OCI-LY1 (cell line): ENCODE results near the gene PCSK5.

ENCODE experiments used
- H2AFZ ChIP-seq: fragments of 200-600 bp; sonication (generic), shearing (Covaris generic); 2 replicates; pipeline ENCODE4 v1.6.0; 2014; ENCODE audit warnings: antibody characterized with exemption, mild to moderate bottlenecking, low read length
- H3F3A ChIP-seq: fragments of 200-600 bp; sonication (generic), shearing (Covaris generic); 2 replicates; pipeline ENCODE4 v1.6.0; 2014; ENCODE audit warnings: mild to moderate bottlenecking, antibody characterized with exemption, low read length, moderate library complexity; ENCODE audit not compliant: insufficient read depth
- H3K27ac ChIP-seq: fragments of 200-600 bp; sonication (generic); 2 replicates; pipeline ENCODE4 v1.5.1; 2014; ENCODE audit warnings: low read length, mixed run types, mild to moderate bottlenecking, low read depth; ENCODE audit not compliant: poor library complexity, severe bottlenecking
- H3K27me3 ChIP-seq: fragments of 200-600 bp; sonication (generic); 2 replicates; pipeline ENCODE4 v1.6.0; 2014; ENCODE audit warnings: antibody characterized with exemption, mild to moderate bottlenecking, low read length, moderate library complexity; ENCODE audit not compliant: insufficient read depth
- H3K36me3 ChIP-seq: fragments of 200-600 bp; sonication (generic); 2 replicates; pipeline ENCODE4 v1.6.1; 2014; ENCODE audit warnings: mild to moderate bottlenecking, antibody characterized with exemption, low read length, moderate library complexity, mixed read lengths; ENCODE audit not compliant: insufficient read depth
- H3K4me1 ChIP-seq: fragments of 200-600 bp; sonication (generic); 2 replicates; pipeline ENCODE4 v1.5.1; 2014; ENCODE audit warnings: mild to moderate bottlenecking, low read length, moderate library complexity; ENCODE audit not compliant: insufficient read depth, severe bottlenecking
- H3K4me2 ChIP-seq: fragments of 200-600 bp; sonication (generic), shearing (Covaris generic); 2 replicates; pipeline ENCODE4 v1.6.1; 2014; ENCODE audit warnings: low read length
- H3K4me3 ChIP-seq: fragments of 200-600 bp; sonication (generic); 2 replicates; pipeline ENCODE4 v1.5.1; 2014; ENCODE audit warnings: low read length, low read depth, mild to moderate bottlenecking, mixed read lengths; ENCODE audit not compliant: poor library complexity, severe bottlenecking
- H3K79me2 ChIP-seq: fragments of 200-600 bp; shearing (Covaris generic); 2 replicates; pipeline ENCODE4 v1.6.1; 2016; ENCODE audit warnings: mixed run types, low read length, mixed read lengths; ENCODE audit not compliant: insufficient read depth
- H3K9ac ChIP-seq: fragments of 200-600 bp; sonication (generic), shearing (Covaris generic); 2 replicates; pipeline ENCODE4 v1.6.1; 2014; ENCODE audit warnings: mild to moderate bottlenecking, low read length, mixed read lengths
- H3K9me2 ChIP-seq: fragments of 200-600 bp; sonication (generic), shearing (Covaris generic); 2 replicates; pipeline ENCODE4 v1.6.1; 2014; ENCODE audit warnings: low read depth, mild to moderate bottlenecking, low read length, mixed read lengths
- H3K9me3 ChIP-seq: fragments of 200-600 bp; shearing (Covaris generic); 2 replicates; pipeline ENCODE4 v1.6.1; 2014; ENCODE audit warnings: low read length, mixed read lengths
- H4K20me1 ChIP-seq: fragments of 200-600 bp; sonication (generic), shearing (Covaris generic); 2 replicates; pipeline ENCODE4 v1.6.0; 2016; ENCODE audit warnings: mild to moderate bottlenecking, low read length; ENCODE audit not compliant: insufficient read depth
- EZH2 ChIP-seq: fragments of 200-600 bp; sonication (generic), shearing (Covaris generic); IDR thresholded peaks from 2 replicates; pipeline ENCODE4 v1.8.0; 2017; ENCODE audit warnings: borderline replicate concordance, mixed run types, mild to moderate bottlenecking, antibody characterized with exemption, low read length, moderate library complexity, mixed read lengths
- TF ChIP-seq, protein P1 (sequence below): fragments of 200-600 bp; sonication (generic), shearing (Covaris generic); IDR thresholded peaks from 2 replicates; pipeline ENCODE4 v1.5.1; 2017; ENCODE audit warnings: mild to moderate bottlenecking, antibody characterized with exemption, low read length, moderate library complexity, mixed read lengths

Gene PCSK5

GRCh38 chr9:75876999-75877640, 13.4 kb upstream of the PCSK5 start:
- Histone ChIP-seq H3K4me2 (no peak overlapping the region), H3K27me3 (no peaks in the 10 kb centered on the region), H3F3A (no peaks in the 10 kb centered on the region), H3K9me2 (no peaks in the 10 kb centered on the region), H3K27ac (no peak overlapping the region), H3K4me1 (no peaks in the 10 kb centered on the region), H3K4me3 (no peak overlapping the region), H2AFZ (no peak overlapping the region), H3K79me2 (no peaks in the 10 kb centered on the region), H4K20me1 (no peaks in the 10 kb centered on the region), H3K36me3 (no peaks in the 10 kb centered on the region), H3K9ac (no peak overlapping the region), H3K9me3 (no peaks in the 10 kb centered on the region)
- TF ChIP-seq, protein P1, sequence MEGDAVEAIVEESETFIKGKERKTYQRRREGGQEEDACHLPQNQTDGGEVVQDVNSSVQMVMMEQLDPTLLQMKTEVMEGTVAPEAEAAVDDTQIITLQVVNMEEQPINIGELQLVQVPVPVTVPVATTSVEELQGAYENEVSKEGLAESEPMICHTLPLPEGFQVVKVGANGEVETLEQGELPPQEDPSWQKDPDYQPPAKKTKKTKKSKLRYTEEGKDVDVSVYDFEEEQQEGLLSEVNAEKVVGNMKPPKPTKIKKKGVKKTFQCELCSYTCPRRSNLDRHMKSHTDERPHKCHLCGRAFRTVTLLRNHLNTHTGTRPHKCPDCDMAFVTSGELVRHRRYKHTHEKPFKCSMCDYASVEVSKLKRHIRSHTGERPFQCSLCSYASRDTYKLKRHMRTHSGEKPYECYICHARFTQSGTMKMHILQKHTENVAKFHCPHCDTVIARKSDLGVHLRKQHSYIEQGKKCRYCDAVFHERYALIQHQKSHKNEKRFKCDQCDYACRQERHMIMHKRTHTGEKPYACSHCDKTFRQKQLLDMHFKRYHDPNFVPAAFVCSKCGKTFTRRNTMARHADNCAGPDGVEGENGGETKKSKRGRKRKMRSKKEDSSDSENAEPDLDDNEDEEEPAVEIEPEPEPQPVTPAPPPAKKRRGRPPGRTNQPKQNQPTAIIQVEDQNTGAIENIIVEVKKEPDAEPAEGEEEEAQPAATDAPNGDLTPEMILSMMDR: no peak
- no peak for TF ChIP-seq EZH2

DNA sequence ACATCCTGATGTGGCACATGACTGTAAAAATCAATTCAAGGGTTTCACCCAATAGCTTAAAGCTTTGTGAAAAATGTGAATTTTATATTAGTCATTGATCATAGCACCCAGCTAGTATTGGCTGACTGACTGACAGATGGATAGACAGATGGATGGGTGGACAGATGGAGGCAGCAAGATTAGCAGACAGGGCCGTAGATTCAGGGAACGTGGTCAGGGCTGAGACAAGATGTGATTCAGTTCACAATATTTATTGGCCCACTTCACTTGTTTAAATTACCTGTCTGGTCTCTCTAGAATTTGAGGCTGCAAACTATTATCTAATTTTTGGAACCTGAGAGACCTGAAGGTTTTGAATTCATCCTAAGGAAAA, 12.0 kb upstream of the PCSK5 start:
- Histone ChIP-seq H3K9me2 (no peaks in the 10 kb centered on the region), H3K79me2 (no peaks in the 10 kb centered on the region), H3K4me2 (no peak overlapping the region), H3K4me1 (no peaks in the 10 kb centered on the region), H3K4me3 (no peak overlapping the region), H3K27ac (no peak overlapping the region), H3K9ac (no peak overlapping the region), H2AFZ (no peak overlapping the region), H3K9me3 (no peaks in the 10 kb centered on the region), H4K20me1 (no peaks in the 10 kb centered on the region), H3F3A (no peaks in the 10 kb centered on the region), H3K36me3 (no peaks in the 10 kb centered on the region), H3K27me3 (no peaks in the 10 kb centered on the region)
- TF ChIP-seq, protein P1: no peak
- no peak for TF ChIP-seq EZH2

- no peaks in the 10 kb centered on the region for H3K4me1 ChIP-seq
- no peaks in the 10 kb centered on the region for H3K27me3 ChIP-seq
- no peak overlapping the region for H2AFZ ChIP-seq
- no peaks in the 10 kb centered on the region for H3K36me3 ChIP-seq
- H3K4me3 ChIP-seq: no peak overlapping the region
- no peaks in the 10 kb centered on the region for H3K79me2 ChIP-seq
- H3F3A ChIP-seq: no peaks in the 10 kb centered on the region
- no peak overlapping the region for H3K27ac ChIP-seq
- no peak overlapping the region for H3K4me2 ChIP-seq
- TF ChIP-seq EZH2: no peak
- TF ChIP-seq, protein P1: no peak
- no peaks in the 10 kb centered on the region for H3K9me3 ChIP-seq
- no peak overlapping the region for H3K9ac ChIP-seq
- H3K9me2 ChIP-seq: no peaks in the 10 kb centered on the region
- no peaks in the 10 kb centered on the region for H4K20me1 ChIP-seq
Measured at GRCh38 chr9:75880618-75881017, 9.9 kb upstream of the PCSK5 start.
